Umbilical cord (tissue), 2 donors: ENCODE data around the gene CEL. TPM values are rescaled to one million over a fixed set of nuclear protein-coding genes. Genes with fewer than 3 reads are reported as not detected.
"Not testable (repeated sequence)": the region's sequence is repeated elsewhere in the genome, so short reads cannot be mapped to it uniquely, and the experiment has no call there.

ENCODE experiments used
- DNase-seq: peaks from one replicate; pipeline ENCODE4 v3.0.0-alpha.2; 2015; ENCODE audit warnings: low spot score
- total RNA-seq: library from RNA; depleted of rRNA; stranded (reverse); fragments of >200 nt; gene quantifications from one replicate; pipeline ENCODE4 v1.2.3, GENCODE V29; 2014; ENCODE audit warnings: low replicate concordance; ENCODE audit not compliant: insufficient read depth

Gene CEL
- total RNA-seq, 1 donor from 2014 or later, result not detected

GRCh38 chr9:133046900-133047295 lies 14.9 kb upstream of the CEL start:
- no peak for DNase-seq

DNA sequence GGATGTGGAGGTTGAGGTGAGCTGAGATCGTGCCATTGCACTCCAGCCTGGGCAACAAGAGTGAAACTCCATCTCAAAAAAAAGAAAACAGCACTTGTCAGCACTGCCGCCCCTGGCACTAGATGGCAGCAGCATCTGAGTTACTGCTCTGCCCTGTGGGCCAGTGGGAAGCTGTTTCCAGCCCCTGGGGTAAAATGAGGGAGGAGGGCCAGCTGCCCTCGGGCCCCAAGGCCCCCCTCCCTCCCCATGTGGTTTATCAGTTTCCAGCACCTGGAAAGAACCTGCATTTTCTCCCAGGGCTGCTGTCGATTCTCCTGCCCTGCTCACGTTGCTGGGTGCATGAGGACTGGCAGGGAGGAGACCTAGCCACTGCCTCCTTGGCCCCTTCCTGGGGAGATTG lies 13.2 kb upstream of the CEL start:
- DNase-seq, result no peak

DNA sequence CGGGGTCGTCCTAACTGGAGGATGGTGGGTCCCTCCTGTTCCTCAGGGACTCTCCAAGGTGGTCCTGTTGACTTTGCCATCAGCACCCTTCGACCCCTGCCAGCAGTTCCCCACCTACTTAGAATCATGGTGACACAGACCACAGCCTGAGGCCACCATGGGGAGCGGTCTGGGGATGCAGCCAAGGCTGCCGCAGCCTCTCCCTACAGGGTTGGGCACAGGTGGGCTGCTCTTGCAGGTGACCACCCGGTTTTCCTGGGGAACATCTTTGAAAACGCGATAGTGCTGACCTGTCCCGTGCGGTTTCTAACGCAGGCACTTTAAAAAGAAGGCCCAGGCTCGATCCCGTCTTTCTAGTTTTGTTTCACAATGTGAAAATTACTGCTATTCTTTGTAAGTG lies 12.7 kb upstream of the CEL start:
- no peak for DNase-seq

DNA sequence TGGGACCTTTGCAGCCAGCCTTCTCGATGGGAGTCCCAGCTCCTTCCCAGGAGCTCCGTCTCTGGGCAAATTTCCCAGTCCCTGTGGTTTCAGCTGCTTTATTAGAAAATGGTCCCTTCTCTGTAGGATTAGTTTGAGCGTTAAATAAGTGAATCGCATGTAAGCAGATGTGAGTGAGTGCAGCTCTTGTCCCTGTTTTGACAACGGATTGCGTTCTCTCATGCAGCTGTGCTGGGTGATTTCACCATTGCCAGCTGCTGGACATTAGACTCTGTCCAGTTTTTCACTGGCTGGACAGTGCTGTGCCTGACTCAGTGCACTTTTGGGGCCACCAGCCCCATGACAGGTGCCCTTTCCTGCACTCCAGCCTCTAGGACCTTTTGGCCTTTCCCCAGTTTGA lies 11.6 kb upstream of the CEL start:
- no peak for DNase-seq

GRCh38 chr9:133050781-133051180 lies 11.0 kb upstream of the CEL start:
- DNase-seq, result no peak

- no peak for DNase-seq
Observed at GRCh38 chr9:133051281-133051900, 10.4 kb upstream of the CEL start.

DNA sequence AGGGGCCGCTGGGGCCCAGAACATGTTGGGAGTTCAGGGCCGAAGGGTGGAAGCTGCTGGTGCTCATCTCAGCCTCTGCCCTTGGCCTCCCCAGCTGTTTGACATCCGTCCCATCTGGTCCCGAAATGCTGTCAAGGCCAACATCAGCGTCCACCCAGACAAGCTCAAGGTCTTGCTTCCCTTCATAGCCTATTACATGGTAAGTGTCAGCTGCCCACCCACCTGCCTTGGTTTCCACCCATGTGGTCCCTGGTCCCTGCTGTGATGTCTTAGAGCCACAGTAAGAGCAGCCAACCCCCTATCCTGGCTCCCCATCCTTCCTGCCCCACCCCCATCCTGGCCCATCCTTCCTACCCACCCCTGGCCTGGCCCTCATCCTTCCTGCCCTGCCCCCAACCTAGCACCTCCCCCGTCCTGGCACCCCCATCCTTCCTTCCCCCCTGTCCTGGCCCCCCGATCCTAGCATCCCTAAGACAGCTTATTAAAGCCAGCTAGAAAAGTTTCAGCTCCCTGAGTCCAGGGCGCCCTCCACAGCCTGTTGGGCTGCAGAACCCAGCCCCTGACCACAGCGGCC lies 9.7 kb upstream of the CEL start:
- no peak for DNase-seq

DNA sequence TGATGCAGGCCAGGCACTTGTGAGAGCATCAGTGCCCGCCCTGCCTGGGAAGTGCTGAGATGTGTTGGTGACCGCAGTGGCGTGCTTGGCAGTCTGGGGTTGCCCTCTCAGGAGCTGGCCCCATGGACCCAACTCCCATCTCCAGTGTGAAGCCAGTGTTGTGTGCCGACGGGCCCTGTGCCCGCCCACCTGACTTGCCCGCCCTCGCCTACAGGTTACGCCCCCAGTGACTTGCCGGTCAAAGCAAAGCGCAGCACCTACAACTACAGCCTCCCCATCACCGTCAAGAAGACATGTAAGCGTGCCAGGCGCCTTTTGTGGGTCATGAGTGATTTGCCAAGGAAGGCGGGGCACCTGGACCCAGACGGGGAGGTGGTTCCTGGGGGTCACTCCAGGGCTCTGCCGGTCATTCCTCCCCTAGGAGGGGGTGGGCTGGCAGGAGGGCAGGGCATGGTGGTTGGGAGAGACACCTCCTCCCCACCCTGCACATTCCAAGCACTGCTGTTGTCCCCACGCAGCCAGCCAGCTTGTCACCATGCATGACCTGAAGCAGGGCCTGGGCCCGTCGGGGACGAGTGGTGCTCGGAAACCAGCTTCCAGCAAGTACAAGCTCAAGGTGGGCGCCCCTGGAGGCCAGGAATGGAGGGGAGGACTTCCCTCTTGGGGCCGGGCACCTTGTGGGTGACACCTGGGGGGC lies 7.4 kb upstream of the CEL start:
- DNase-seq, result no peak

DNA sequence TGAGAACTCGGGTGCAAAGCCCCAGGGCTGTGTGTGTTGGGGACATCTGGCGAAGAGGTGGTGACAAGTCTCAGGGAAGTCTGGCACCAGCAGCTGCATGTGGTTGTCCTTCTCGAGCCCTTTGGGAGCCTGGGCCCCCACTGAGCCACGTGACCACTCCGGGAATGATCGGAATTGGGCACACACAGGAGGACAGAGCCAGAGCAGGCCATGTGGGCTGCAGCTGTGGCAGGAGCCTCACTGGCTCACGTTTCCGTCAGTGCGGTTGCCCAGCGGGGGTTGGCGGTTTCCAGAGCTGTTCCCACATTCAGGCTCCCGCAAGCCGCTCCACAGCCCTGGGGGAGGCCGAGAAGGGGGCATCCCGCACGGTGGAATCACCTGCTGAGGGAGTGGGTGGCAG lies 6.8 kb upstream of the CEL start:
- DNase-seq, result peak; percentile 35

- DNase-seq, result no peak
Observed at GRCh38 chr9:133055788-133056420, 5.9 kb upstream of the CEL start.

DNA sequence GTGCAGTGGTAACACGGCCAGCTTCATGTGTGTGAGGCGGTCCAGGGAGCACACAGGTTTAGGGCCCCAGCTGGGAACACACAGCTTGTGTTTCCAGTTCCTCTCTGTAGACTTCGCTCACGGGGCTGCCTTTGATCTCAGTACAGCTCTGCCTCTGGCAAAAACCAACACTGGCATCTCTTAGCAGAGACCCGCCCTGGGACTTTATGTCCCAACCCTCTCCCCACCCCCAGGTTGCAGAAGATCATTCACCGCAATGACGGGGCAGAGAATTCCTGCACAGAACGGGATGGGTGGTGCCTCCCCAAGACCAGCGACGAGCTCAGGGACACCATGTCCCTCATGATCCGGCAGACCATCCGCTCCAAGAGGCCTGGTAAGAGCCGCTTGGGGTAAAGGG lies 5.2 kb upstream of the CEL start:
- DNase-seq, result no peak

DNA sequence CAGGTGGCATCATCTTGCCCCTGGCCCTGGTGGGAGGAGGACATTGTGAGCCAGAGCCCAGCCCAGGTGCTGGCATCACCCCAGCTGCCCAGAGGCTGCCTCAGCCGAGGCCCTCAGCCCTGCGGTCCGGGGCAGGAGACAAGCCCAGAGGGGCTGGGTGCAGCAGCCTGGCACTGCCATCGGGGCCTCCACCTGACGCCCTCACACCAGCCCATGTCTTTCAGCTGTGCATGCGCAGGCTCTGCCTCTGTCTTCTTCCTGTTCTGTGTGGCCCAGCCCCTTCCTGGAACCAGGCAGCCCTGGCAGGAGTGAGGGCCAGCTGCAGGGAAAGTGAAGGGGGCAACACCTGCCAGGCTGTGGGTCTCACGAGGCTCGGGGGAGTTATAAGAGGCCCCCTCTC lies 4.8 kb upstream of the CEL start:
- no peak for DNase-seq

- DNase-seq, result no peak
Observed at GRCh38 chr9:133057553-133057952, 4.2 kb upstream of the CEL start.

GRCh38 chr9:133058071-133058470 lies 3.7 kb upstream of the CEL start:
- DNase-seq, result no peak

DNA sequence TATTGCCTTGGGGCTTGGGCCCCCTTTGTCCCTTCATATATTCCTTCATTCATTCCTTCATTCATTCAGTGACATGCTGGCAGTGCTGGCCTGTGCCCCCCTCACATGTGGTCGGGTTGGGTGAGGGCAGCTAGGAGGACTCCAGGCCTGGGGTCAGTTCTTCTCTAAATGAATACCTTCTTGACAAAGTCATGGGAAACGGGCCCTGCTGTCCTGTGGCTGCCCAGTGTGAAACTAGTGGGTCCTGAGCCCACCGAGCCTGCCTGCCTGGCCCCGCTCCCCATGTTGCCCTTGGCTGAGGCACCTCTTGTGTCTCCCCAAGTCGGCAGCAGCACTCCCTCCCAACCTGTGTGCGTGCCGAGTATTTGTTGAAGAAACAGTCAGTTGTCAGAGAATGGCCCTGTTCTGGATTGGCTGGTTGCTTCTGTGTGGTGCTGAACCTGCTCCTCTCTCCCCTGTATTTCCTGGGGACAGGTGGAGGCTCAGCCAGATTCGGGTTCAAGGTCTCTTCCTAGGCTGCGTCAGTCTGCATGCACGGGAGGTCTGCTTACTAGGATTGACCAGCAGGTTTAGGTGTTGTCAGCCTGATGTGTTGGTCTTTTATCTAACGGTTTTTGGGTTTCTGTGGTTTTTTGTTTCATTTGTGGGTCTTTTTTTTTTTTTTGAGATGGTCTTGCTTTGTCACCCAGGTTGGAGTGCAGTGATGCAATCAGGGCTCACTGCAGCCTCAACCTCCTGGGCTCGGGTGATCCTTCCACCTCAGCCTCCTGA lies 3.0 kb upstream of the CEL start:
- DNase-seq, result no peak

DNA sequence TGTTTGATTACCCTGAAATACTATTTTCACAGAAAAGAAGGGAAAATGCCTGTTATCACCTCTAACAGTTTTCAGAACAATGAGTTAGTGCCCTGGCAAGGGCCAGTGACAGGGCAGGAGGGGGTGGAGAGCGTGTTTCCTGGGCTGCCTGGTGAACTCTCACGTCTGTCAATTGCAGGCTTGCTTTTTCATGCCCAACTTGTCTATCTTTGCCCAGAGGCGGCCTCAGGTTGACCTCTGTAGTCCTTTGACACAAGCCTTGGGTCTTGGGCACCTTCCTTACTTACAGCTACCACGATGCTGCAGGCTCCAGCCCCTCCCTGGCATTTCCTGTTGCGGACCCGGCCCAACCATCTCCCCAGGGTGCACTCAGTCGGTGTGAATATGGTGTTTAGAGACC lies 2.2 kb upstream of the CEL start:
- DNase-seq, result no peak

- no peak for DNase-seq
Observed at GRCh38 chr9:133060417-133060841, 1.4 kb upstream of the CEL start.

DNA sequence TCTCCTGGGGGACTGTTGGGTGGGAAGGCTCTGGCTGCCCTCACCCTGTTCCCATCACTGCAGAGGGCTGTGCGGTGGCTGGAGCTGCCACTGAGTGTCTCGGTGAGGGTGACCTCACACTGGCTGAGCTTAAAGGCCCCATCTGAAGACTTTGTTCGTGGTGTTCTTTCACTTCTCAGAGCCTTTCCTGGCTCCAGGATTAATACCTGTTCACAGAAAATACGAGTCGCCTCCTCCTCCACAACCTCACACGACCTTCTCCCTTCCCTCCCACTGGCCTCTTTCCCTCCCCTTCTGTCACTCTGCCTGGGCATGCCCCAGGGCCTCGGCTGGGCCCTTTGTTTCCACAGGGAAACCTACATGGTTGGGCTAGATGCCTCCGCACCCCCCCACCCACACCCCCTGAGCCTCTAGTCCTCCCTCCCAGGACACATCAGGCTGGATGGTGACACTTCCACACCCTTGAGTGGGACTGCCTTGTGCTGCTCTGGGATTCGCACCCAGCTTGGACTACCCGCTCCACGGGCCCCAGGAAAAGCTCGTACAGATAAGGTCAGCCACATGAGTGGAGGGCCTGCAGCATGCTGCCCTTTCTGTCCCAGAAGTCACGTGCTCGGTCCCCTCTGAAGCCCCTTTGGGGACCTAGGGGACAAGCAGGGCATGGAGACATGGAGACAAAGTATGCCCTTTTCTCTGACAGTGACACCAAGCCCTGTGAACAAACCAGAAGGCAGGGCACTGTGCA lies 590 bp upstream of the CEL start:
- DNase-seq, result not testable (repeated sequence)

DNA sequence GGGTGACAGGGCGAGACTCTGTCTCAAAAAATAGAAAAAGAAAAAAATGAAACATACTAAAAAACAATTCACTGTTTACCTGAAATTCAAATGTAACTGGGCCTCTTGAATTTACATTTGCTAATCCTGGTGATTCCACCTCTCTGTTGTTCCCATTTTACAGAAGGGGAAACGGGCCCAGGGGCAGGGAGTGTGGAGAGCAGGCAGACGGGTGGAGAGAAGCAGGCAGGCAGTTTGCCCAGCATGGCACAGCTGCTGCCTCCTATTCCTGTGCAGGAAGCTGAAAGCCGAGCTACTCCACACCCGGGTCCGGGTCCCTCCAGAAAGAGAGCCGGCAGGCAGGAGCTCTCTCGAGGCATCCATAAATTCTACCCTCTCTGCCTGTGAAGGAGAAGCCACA lies 788 bp downstream of the CEL start:
- DNase-seq, result not testable (repeated sequence)

DNA sequence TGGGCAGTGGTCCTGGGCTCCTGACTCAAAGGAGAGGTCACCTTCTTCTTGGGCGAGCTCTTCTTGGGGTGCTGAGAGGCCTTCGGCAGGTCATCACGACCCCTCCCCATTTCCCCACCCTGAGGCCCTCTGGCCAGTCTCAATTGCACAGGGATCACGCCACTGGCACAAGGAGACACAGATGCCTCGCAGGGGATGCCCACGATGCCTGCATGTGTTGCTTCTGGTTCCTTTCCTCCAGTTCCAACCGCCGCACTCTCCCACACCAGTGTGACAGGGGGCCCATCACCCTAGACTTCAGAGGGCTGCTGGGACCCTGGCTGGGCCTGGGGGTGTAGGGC lies 1.3 kb downstream of the CEL start:
- no peak for DNase-seq

- no peak for DNase-seq
Observed at GRCh38 chr9:133063500-133064231, 1.9 kb downstream of the CEL start.
